ENCODE data around the gene VPS45.

GRCh38 chr1:150020711-150021110, 46.9 kb upstream of the VPS45 start:
- TF ChIP-seq CTCF (IDR thresholded peaks at IDR 0.05) (no peak), POLR2A (IDR thresholded peaks at IDR 0.05) (no peak)
